Bronchial epithelial cell (primary cell): Measurements from ENCODE around the gene AWAT1. TPM values are rescaled to one million over a fixed set of nuclear protein-coding genes. Genes with fewer than 3 reads are reported as not detected.
A peak's percentile ranks its signal among the peaks of the same experiment; 100 is the strongest.

Source experiments
- DNase-seq: peaks from one replicate; pipeline ENCODE4 v3.0.0-alpha.2; 2010; ENCODE audit warnings: low read depth
- FAIRE-seq: peaks from 2 replicates; lab custom pipeline; 2011; peaks lifted over from hg19 to GRCh38; lab: Jason Lieb, UNC
- H3K27me3 ChIP-seq: 2 replicates; pipeline ENCODE4 v1.5.1; 2011; ENCODE audit warnings: low read length; ENCODE audit not compliant: control insufficient read depth, insufficient read depth
- H3K36me3 ChIP-seq: 2 replicates; pipeline ENCODE4 v1.5.1; 2011; ENCODE audit warnings: low read length; ENCODE audit not compliant: control insufficient read depth, insufficient read depth
- H3K4me3 ChIP-seq: 2 replicates; pipeline ENCODE4 v1.5.1; 2011; ENCODE audit warnings: mild to moderate bottlenecking, low read depth, low read length, control low read depth
- total RNA-seq: library from RNA; depleted of rRNA; stranded (reverse); fragments of >200 nt; gene quantifications from 2 replicates; pipeline ENCODE4 v1.2.1, GENCODE V29; 2014
- TF ChIP-seq, protein P1 (sequence below): IDR thresholded peaks from 2 replicates; pipeline ENCODE4 v1.5.1; 2011; ENCODE audit warnings: mild to moderate bottlenecking, moderate library complexity, low read length, control low read depth, inconsistent platforms; ENCODE audit not compliant: insufficient read depth, severe bottlenecking

AWAT1 gene
- total RNA-seq, 1 donor from 2014 or later = not detected

GRCh38 chrX:70281951-70282350 lies 47.5 kb downstream of the AWAT1 start, which contains the start of gene RAB41:
RAB41 (plus strand) TSS chrX:70282172; CDS start chrX:70282218, 46 bp downstream.
- TF ChIP-seq, protein P1, sequence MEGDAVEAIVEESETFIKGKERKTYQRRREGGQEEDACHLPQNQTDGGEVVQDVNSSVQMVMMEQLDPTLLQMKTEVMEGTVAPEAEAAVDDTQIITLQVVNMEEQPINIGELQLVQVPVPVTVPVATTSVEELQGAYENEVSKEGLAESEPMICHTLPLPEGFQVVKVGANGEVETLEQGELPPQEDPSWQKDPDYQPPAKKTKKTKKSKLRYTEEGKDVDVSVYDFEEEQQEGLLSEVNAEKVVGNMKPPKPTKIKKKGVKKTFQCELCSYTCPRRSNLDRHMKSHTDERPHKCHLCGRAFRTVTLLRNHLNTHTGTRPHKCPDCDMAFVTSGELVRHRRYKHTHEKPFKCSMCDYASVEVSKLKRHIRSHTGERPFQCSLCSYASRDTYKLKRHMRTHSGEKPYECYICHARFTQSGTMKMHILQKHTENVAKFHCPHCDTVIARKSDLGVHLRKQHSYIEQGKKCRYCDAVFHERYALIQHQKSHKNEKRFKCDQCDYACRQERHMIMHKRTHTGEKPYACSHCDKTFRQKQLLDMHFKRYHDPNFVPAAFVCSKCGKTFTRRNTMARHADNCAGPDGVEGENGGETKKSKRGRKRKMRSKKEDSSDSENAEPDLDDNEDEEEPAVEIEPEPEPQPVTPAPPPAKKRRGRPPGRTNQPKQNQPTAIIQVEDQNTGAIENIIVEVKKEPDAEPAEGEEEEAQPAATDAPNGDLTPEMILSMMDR = no peak
- Histone ChIP-seq H3K27me3 (no peaks in the 10 kb centered on the region), H3K4me3 (no peak within 1 kb of the TSS), H3K36me3 (no peaks in the 10 kb centered on the region)
- FAIRE-seq = no peak
- no peak for DNase-seq

DNA sequence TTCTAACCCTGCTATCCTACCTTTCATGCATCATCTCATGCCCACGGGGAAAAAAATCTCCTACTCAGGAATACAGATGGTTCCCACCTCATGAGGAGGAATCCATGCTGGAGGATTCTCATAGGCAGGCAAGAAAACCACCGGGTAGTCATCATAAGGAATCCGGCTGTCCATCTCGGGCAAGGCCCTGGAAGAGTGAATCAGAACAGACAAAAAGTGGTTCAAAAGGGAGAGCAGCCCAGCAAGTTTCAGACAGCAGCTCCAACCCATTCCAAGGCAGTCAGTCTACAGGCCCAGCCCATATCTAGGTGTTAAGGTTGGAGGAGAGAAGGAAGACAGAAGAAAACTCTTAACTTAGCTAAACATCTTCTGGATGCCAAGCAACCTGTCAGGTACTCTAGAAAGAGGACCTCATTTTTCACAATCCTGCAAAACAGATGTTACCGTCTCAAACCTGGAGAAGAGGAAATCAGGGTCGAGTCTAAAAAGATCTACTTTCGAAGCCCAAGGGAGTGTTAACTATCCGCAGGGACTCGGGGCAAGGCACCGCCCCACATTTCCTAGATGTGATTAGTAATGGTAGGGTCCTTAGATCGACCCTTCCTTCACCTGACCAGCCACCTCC lies 54.8 kb downstream of the AWAT1 start:
- FAIRE-seq (no peak), DNase-seq (peak; percentile 3)
- TF ChIP-seq, protein P1 = no peak

More for the DNA sequence above, 54.8 kb downstream of the AWAT1 start:
- Histone ChIP-seq H3K4me3 (peak overlapping the region; percentile 74), H3K36me3 (peaks cover 2% of the 10 kb centered on the region), H3K27me3 (no peaks in the 10 kb centered on the region)

Other genes starting within 250 kb of the AWAT1 start
- gene AWAT2, start 184.7 kb upstream of the AWAT1 start, total RNA-seq = not detected in 2 replicates
- gene OTUD6A, start 172.2 kb upstream of the AWAT1 start, total RNA-seq = not detected in 2 replicates
- 75.8 and 107 TPM in 2 replicates for gene IGBP1, start 101.2 kb upstream of the AWAT1 start, total RNA-seq
- not detected in 2 replicates for gene DGAT2L6, start 57.2 kb upstream of the AWAT1 start, total RNA-seq
- gene P2RY4, start 25.5 kb downstream of the AWAT1 start, total RNA-seq = 0.13 TPM in 1 of 2 replicates, not detected in the other
- not detected in 2 replicates for gene ARR3, start 33.7 kb downstream of the AWAT1 start, total RNA-seq
- not detected in 2 replicates for gene RAB41, start 47.5 kb downstream of the AWAT1 start, total RNA-seq
- 18.7 and 31.0 TPM in 2 replicates for gene PDZD11, start 55.3 kb downstream of the AWAT1 start, total RNA-seq
- 0.26 and 0.64 TPM in 2 replicates for gene KIF4A, start 55.4 kb downstream of the AWAT1 start, total RNA-seq
- 0.51 TPM in 1 of 2 replicates, not detected in the other for gene GDPD2, start 188.7 kb downstream of the AWAT1 start, total RNA-seq
- 21.1 and 25.3 TPM in 2 replicates for gene DLG3, start 210.2 kb downstream of the AWAT1 start, total RNA-seq